Activated CD8-positive, alpha-beta memory T cell treated with anti-CD3 and anti-CD28 coated beads for 36 hours (primary cell): ENCODE measurements around the gene DENND4C. TPM values are rescaled to one million over a fixed set of nuclear protein-coding genes. Genes with fewer than 3 reads are reported as not detected.
"Not testable (repeated sequence)": the region's sequence is repeated elsewhere in the genome, so short reads cannot be mapped to it uniquely, and the experiment has no call there.

Source experiments
- CTCF ChIA-PET: fragments of 350-600 bp; sonication (Branson Sonifier 250); formaldehyde crosslinking; loops from one replicate; lab custom pipeline; 2021; ENCODE audit warnings: antibody characterized with exemption; lab: Charles Lee
- POLR2A ChIA-PET: fragments of 350-600 bp; sonication (Branson Sonifier 250); formaldehyde crosslinking; loops from one replicate; lab custom pipeline; 2021; ENCODE audit warnings: antibody characterized with exemption; lab: Charles Lee
- total RNA-seq, 2 experiments: library from RNA; stranded (reverse); gene quantifications; one replicate each; pipeline ENCODE4 v1.2.3, GENCODE V29; 2021

DENND4C gene
- 10 to 100 TPM; 12.1 to 12.8 TPM for total RNA-seq

GRCh38 chr9:19230355-19231125 lies at the start of gene DENND4C:
TSS of gene DENND4C (plus strand) at chr9:19230693. CDS start at chr9:19276175, 45,482 bp downstream.
- POLR2A ChIA-PET, result interaction anchor here (0.5 to 1.4 kb wide), 5 partner anchors 51 to 150 kb away, joined by 3 to 6 read pairs (median 4); partner anchors contain the start of gene RPS6
- CTCF ChIA-PET, result interaction anchor here (1.2 to 1.5 kb wide), 2 partner anchors 47 to 52 kb away, joined by 3 to 4 read pairs; no protein-coding TSS in a partner anchor

GRCh38 chr9:19180991-19181390 lies 49.5 kb upstream of the DENND4C start:
- CTCF ChIA-PET, result interaction anchor here (1.0 kb wide), 1 partner anchor 17 kb away, joined by 4 read pairs; no protein-coding TSS in a partner anchor
- POLR2A ChIA-PET, result no interaction called here

GRCh38 chr9:19181561-19181960 lies 48.9 kb upstream of the DENND4C start:
- CTCF ChIA-PET, result interaction anchor here (1.0 kb wide), 1 partner anchor 17 kb away, joined by 4 read pairs; no protein-coding TSS in a partner anchor

GRCh38 chr9:19184144-19184917 lies 46.2 kb upstream of the DENND4C start:
- POLR2A ChIA-PET, result interaction anchor here (1.1 kb wide), 1 partner anchor 49 kb away, joined by 4 read pairs; no protein-coding TSS in a partner anchor

More at GRCh38 chr9:19181561-19181960, 48.9 kb upstream of the DENND4C start:
- POLR2A ChIA-PET, result no interaction called here

GRCh38 chr9:19185191-19185590 lies 45.3 kb upstream of the DENND4C start:
- ChIA-PET POLR2A (interaction anchor here (1.1 kb wide), 1 partner anchor 48 kb away, joined by 4 read pairs; no protein-coding TSS in a partner anchor), CTCF (interaction anchor here (1.3 kb wide), 1 partner anchor 47 kb away, joined by 3 read pairs; no protein-coding TSS in a partner anchor)

More at GRCh38 chr9:19184144-19184917, 46.2 kb upstream of the DENND4C start:
- CTCF ChIA-PET, result interaction anchor here (0.9 to 1.3 kb wide), 3 partner anchors 10 to 48 kb away, joined by 3 to 5 read pairs (median 3); partner anchors contain the start of gene DENND4C

GRCh38 chr9:19186232-19186631 lies 44.3 kb upstream of the DENND4C start:
- POLR2A ChIA-PET, result no interaction called here
- CTCF ChIA-PET, result no interaction called here

- POLR2A ChIA-PET, result no interaction called here
- CTCF ChIA-PET, result no interaction called here
These were observed 41.7 kb upstream of the DENND4C start for GRCh38 chr9:19188771-19189170.

- ChIA-PET CTCF (interaction anchor here (0.6 kb wide), 1 partner anchor 25 kb away, joined by 3 read pairs; no protein-coding TSS in a partner anchor), POLR2A (no interaction called here)
These were observed 38.1 kb upstream of the DENND4C start for GRCh38 chr9:19192202-19193028.

- POLR2A ChIA-PET, result no interaction called here
- CTCF ChIA-PET, result interaction anchor here (0.6 kb wide), 1 partner anchor 26 kb away, joined by 3 read pairs; no protein-coding TSS in a partner anchor
These were observed 37.5 kb upstream of the DENND4C start for GRCh38 chr9:19193029-19193324.

GRCh38 chr9:19193358-19193973 lies 37.0 kb upstream of the DENND4C start:
- CTCF ChIA-PET, POLR2A ChIA-PET: not testable (repeated sequence)

GRCh38 chr9:19198406-19198805 lies 32.1 kb upstream of the DENND4C start:
- ChIA-PET POLR2A (no interaction called here), CTCF (interaction anchor here (0.8 to 1.1 kb wide), 2 partner anchors 17 to 44 kb away, joined by 3 to 4 read pairs; no protein-coding TSS in a partner anchor)

GRCh38 chr9:19199012-19199411 lies 31.5 kb upstream of the DENND4C start:
- POLR2A ChIA-PET, result no interaction called here
- CTCF ChIA-PET, result interaction anchor here (1.1 kb wide), 1 partner anchor 18 kb away, joined by 4 read pairs; no protein-coding TSS in a partner anchor

GRCh38 chr9:19200229-19200628 lies 30.3 kb upstream of the DENND4C start:
- CTCF ChIA-PET, result no interaction called here
- POLR2A ChIA-PET, result no interaction called here

GRCh38 chr9:19201899-19202891 lies 28.3 kb upstream of the DENND4C start:
- ChIA-PET POLR2A (no interaction called here), CTCF (interaction anchor here (0.6 to 1.0 kb wide), 2 partner anchors 19 to 255 kb away, joined by 3 read pairs; no protein-coding TSS in a partner anchor)

- POLR2A ChIA-PET, result no interaction called here
- CTCF ChIA-PET, result interaction anchor here (1.0 kb wide), 1 partner anchor 254 kb away, joined by 3 read pairs; no protein-coding TSS in a partner anchor
These were observed 27.4 kb upstream of the DENND4C start for GRCh38 chr9:19203058-19203457.

GRCh38 chr9:19208653-19209052 lies 21.8 kb upstream of the DENND4C start:
- ChIA-PET CTCF (no interaction called here), POLR2A (no interaction called here)

- CTCF ChIA-PET, result no interaction called here
- POLR2A ChIA-PET, result no interaction called here
These were observed 21.3 kb upstream of the DENND4C start for GRCh38 chr9:19209188-19209587.
